ENCODE data around the gene FRYL.

- TF ChIP-seq CTCF (IDR thresholded peaks at IDR 0.05), result no peak
- TF ChIP-seq POLR2A (IDR thresholded peaks at IDR 0.05), result no peak
These were observed 194.7 kb downstream of the FRYL start for GRCh38 chr4:48585401-48585800.

Data from adrenal gland (tissue), 5 donors.